Effector memory CD8-positive, alpha-beta T cell (primary cell): ENCODE measurements around the gene RNF208.
A peak's percentile ranks its signal among the peaks of the same experiment; 100 is the strongest.

Experiments used
- ATAC-seq: fragments of 150-1000 bp; cut with Tn5 transposase; replicated peaks from 2 replicates; pipeline ENCODE4 v1.10.0; 2021; ENCODE audit warnings: mild to moderate bottlenecking, moderate library complexity
- DNase-seq, 3 experiments: peaks; one replicate each; pipeline ENCODE4 v3.0.0; 2021
- H3K27ac Mint-ChIP-seq, 2 donors: one replicate each; pipeline ENCODE4 v1.8.0; 2022; ENCODE audit warnings: mild to moderate bottlenecking in 2 of 2, mixed read lengths in 2 of 2, moderate library complexity in 2 of 2
- H3K27me3 Mint-ChIP-seq, 2 donors: one replicate each; pipeline ENCODE4 v1.8.0; 2022; ENCODE audit warnings: mixed read lengths in 2 of 2
- H3K36me3 Mint-ChIP-seq: one replicate; pipeline ENCODE4 v1.8.0; 2022; ENCODE audit warnings: mild to moderate bottlenecking, moderate library complexity, mixed read lengths; ENCODE audit not compliant: insufficient read depth
- H3K4me1 Mint-ChIP-seq, 2 donors: one replicate each; pipeline ENCODE4 v1.8.0; 2022; ENCODE audit warnings: low read depth in 2 of 2, mixed read lengths in 2 of 2
- H3K4me3 Mint-ChIP-seq, 2 donors: one replicate each; pipeline ENCODE4 v1.8.0; 2022; ENCODE audit warnings: mild to moderate bottlenecking in 2 of 2, mixed read lengths in 2 of 2, moderate library complexity in 2 of 2
- H3K9me3 Mint-ChIP-seq, 2 donors: one replicate each; pipeline ENCODE4 v1.8.0; 2022; ENCODE audit warnings: mixed read lengths in 2 of 2

RNF208 gene

GRCh38 chr9:137231372-137232039, 9.5 kb upstream of the RNF208 start:
- Mint-ChIP-seq H3K4me3 (no peak overlapping the region), H3K27ac (no peak overlapping the region), H3K9me3 (no peaks in the 10 kb centered on the region), H3K36me3 (no peaks in the 10 kb centered on the region), H3K4me1 (peaks cover 4 to 11% of the 10 kb centered on the region in 2 donors), H3K27me3 (peaks cover 16 to 38% of the 10 kb centered on the region in 2 donors)
- DNase-seq = no peak
- ATAC-seq = no peak

- Mint-ChIP-seq H3K9me3 (no peaks in the 10 kb centered on the region), H3K27ac (no peak within 1 kb of the TSS), H3K4me3 (no peak within 1 kb of the TSS), H3K36me3 (no peaks in the 10 kb centered on the region), H3K4me1 (peaks cover 4 to 11% of the 10 kb centered on the region in 2 donors), H3K27me3 (peaks cover 16 to 38% of the 10 kb centered on the region in 2 donors)
- ATAC-seq (no peak), DNase-seq (no peak)
These were observed 8.8 kb upstream of the RNF208 start, which contains the start of gene SLC34A3 for GRCh38 chr9:137230705-137231371. SLC34A3 (plus strand) TSS chr9:137230901; CDS start chr9:137231703, 802 bp downstream.

- no peak for ATAC-seq
- H3K27me3 Mint-ChIP-seq = peaks cover 16 to 32% of the 10 kb centered on the region in 2 donors
- no peak for DNase-seq
- no peaks in the 10 kb centered on the region for H3K9me3 Mint-ChIP-seq
- H3K4me3 Mint-ChIP-seq = no peak overlapping the region
- no peaks in the 10 kb centered on the region for H3K36me3 Mint-ChIP-seq
- peaks cover 2 to 8% of the 10 kb centered on the region in 2 donors for H3K4me1 Mint-ChIP-seq
- no peak overlapping the region for H3K27ac Mint-ChIP-seq
These were observed 8.1 kb upstream of the RNF208 start for GRCh38 chr9:137229903-137230704.

GRCh38 chr9:137228968-137229896, 7.2 kb upstream of the RNF208 start:
- no peak for DNase-seq
- Mint-ChIP-seq H3K27me3 (peaks cover 16 to 24% of the 10 kb centered on the region in 2 donors), H3K27ac (no peak overlapping the region)

GRCh38 chr9:137228506-137228967, 6.5 kb upstream of the RNF208 start:
- H3K36me3 Mint-ChIP-seq = peaks cover 5% of the 10 kb centered on the region
- peaks cover 16 to 24% of the 10 kb centered on the region in 2 donors for H3K27me3 Mint-ChIP-seq
- no peak for ATAC-seq
- H3K4me3 Mint-ChIP-seq = no peak overlapping the region
- H3K27ac Mint-ChIP-seq = no peak overlapping the region
- DNase-seq = no peak
- no peaks in the 10 kb centered on the region for H3K9me3 Mint-ChIP-seq
- peaks cover 2 to 4% of the 10 kb centered on the region in 2 donors for H3K4me1 Mint-ChIP-seq

More at GRCh38 chr9:137228968-137229896, 7.2 kb upstream of the RNF208 start:
- no peaks in the 10 kb centered on the region for H3K9me3 Mint-ChIP-seq
- no peak overlapping the region for H3K4me3 Mint-ChIP-seq
- no peaks in the 10 kb centered on the region for H3K36me3 Mint-ChIP-seq
- peaks cover 2 to 4% of the 10 kb centered on the region in 2 donors for H3K4me1 Mint-ChIP-seq
- ATAC-seq = no peak

GRCh38 chr9:137227853-137228505, 5.9 kb upstream of the RNF208 start:
- peaks cover 3 to 4% of the 10 kb centered on the region in 2 donors for H3K4me1 Mint-ChIP-seq
- DNase-seq (no peak), ATAC-seq (no peak)
- peaks cover 9% of the 10 kb centered on the region for H3K36me3 Mint-ChIP-seq
- peak overlapping the region in 1 of 2 donors; percentile 8 for H3K27ac Mint-ChIP-seq
- no peak overlapping the region for H3K4me3 Mint-ChIP-seq
- H3K27me3 Mint-ChIP-seq = peaks cover 16 to 24% of the 10 kb centered on the region in 2 donors
- H3K9me3 Mint-ChIP-seq = no peaks in the 10 kb centered on the region

- ATAC-seq (peak; percentile 40), DNase-seq (peak; percentile 77 to 82 (median 81))
- Mint-ChIP-seq H3K4me3 (no peak within 1 kb of the TSS), H3K4me1 (peaks cover 4 to 5% of the 10 kb centered on the region in 2 donors), H3K36me3 (peaks cover 9% of the 10 kb centered on the region), H3K27ac (peak within 1 kb of the TSS in 1 of 2 donors; percentile 8), H3K27me3 (peaks cover 14 to 24% of the 10 kb centered on the region in 2 donors), H3K9me3 (no peaks in the 10 kb centered on the region)
These were observed 5.2 kb upstream of the RNF208 start, which contains the start of gene RNF224 for GRCh38 chr9:137227054-137227852. RNF224 (plus strand) TSS chr9:137227502; CDS start chr9:137228336, 834 bp downstream.

- Mint-ChIP-seq H3K27ac (no peak overlapping the region), H3K27me3 (peaks cover 7 to 16% of the 10 kb centered on the region in 2 donors), H3K36me3 (peaks cover 9% of the 10 kb centered on the region), H3K9me3 (no peaks in the 10 kb centered on the region), H3K4me1 (peaks cover 4 to 5% of the 10 kb centered on the region in 2 donors), H3K4me3 (no peak overlapping the region)
- ATAC-seq (no peak), DNase-seq (no peak)
These were observed 4.5 kb upstream of the RNF208 start for GRCh38 chr9:137226338-137227053.

GRCh38 chr9:137225699-137226331, 3.8 kb upstream of the RNF208 start:
- Mint-ChIP-seq H3K9me3 (no peaks in the 10 kb centered on the region), H3K27ac (no peak overlapping the region), H3K4me1 (peaks cover 4 to 5% of the 10 kb centered on the region in 2 donors), H3K36me3 (peaks cover 11% of the 10 kb centered on the region), H3K4me3 (no peak overlapping the region), H3K27me3 (peaks cover 6 to 9% of the 10 kb centered on the region in 2 donors)
- ATAC-seq (no peak), DNase-seq (no peak)

- H3K4me1 Mint-ChIP-seq = peaks cover 4 to 6% of the 10 kb centered on the region in 2 donors
- peaks cover 13% of the 10 kb centered on the region for H3K36me3 Mint-ChIP-seq
- peak within 1 kb of the TSS; percentile 86 to 88 for H3K27ac Mint-ChIP-seq
- H3K27me3 Mint-ChIP-seq = peaks cover 6 to 9% of the 10 kb centered on the region in 2 donors
- peak in 1 of 3 experiments; percentile 28 for DNase-seq
- peak; percentile 13 for ATAC-seq
- no peaks in the 10 kb centered on the region for H3K9me3 Mint-ChIP-seq
- H3K4me3 Mint-ChIP-seq = peak within 1 kb of the TSS; percentile 78 to 83
These were observed 3.0 kb upstream of the RNF208 start, which contains the start of gene CYSRT1 for GRCh38 chr9:137224830-137225694. CYSRT1 (plus strand) TSS chr9:137225174; CDS start chr9:137225622, 448 bp downstream.
